Lower leg skin (tissue), 3 donors: Measurements from ENCODE around the gene ASB10.

ENCODE experiments used
- CTCF ChIP-seq, 3 donors: fragments of 450-650 bp; IDR thresholded peaks; one replicate each; pipeline ENCODE4 v1.5.1; 2016; ENCODE audit warnings: antibody characterized with exemption in 3 of 3, mild to moderate bottlenecking in 3 of 3, moderate library complexity in 2 of 3
- POLR2A ChIP-seq, 2 donors: fragments of 450-650 bp; IDR thresholded peaks; one replicate each; pipeline ENCODE4 v1.6.1; 2016 to 2017; ENCODE audit warnings: antibody characterized with exemption in 2 of 2, mild to moderate bottlenecking in 1 of 2, moderate library complexity in 1 of 2

- TF ChIP-seq CTCF (IDR thresholded peaks at IDR 0.05) (no peak), POLR2A (IDR thresholded peaks at IDR 0.05) (no peak)
Measured at GRCh38 chr7:151134743-151135524, 52.1 kb downstream of the ASB10 start.
